GM18520 (cell line): ENCODE results near the gene PPP1R3C.

ENCODE experiments used
- ATAC-seq: cut with Tn5 transposase; IDR thresholded peaks from one replicate; pipeline ENCODE4 v1.9.1; 2021; ENCODE audit not compliant: unreplicated experiment

The PPP1R3C gene

DNA sequence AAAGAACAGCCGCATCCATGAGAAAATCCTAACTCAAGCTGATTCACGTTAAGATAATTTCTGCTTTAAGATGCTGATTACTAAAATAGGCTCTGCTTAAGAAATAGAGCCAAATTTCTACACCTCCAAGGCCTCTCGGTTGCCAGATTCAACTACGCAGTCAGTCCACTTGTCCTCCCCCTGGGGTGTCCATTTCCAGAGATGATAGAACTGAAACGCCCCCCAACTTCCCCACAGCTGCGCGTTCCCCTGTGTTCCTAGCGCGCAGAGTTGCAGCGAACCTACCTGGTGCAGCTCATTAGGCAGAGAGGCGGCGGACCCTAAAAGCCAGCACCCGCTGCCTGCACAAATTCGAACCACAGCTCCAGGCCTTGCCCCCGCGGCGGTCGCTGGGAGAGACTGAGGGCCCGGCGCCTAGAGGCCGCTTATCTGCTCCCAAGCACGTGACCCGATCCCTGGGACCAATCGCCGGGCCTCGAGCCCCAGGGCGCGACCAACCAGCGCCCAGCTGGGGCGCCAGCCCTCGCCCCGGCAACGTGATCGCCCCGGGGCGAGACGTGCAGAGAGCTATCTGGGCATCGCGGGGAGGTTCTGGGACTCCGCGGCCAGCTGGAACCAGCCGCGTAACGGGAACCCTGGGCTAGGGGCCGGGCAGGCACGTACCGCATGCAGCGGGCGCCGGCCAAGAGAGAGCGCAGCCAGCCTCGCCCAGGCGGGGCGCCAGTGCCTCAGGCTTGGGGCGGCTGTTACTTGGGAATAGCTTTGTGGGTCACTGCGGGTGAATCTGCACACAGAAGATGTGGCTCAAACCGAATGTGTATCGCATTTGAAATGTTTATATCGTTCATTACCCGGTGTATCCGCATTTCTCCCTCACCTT lies at the start of gene PPP1R3C:
Gene PPP1R3C (minus strand): TSS at position 401 of the 880 bp plus-strand sequence. CDS start 102 bp downstream, at position 299.
- peak; percentile 49 for ATAC-seq

DNA sequence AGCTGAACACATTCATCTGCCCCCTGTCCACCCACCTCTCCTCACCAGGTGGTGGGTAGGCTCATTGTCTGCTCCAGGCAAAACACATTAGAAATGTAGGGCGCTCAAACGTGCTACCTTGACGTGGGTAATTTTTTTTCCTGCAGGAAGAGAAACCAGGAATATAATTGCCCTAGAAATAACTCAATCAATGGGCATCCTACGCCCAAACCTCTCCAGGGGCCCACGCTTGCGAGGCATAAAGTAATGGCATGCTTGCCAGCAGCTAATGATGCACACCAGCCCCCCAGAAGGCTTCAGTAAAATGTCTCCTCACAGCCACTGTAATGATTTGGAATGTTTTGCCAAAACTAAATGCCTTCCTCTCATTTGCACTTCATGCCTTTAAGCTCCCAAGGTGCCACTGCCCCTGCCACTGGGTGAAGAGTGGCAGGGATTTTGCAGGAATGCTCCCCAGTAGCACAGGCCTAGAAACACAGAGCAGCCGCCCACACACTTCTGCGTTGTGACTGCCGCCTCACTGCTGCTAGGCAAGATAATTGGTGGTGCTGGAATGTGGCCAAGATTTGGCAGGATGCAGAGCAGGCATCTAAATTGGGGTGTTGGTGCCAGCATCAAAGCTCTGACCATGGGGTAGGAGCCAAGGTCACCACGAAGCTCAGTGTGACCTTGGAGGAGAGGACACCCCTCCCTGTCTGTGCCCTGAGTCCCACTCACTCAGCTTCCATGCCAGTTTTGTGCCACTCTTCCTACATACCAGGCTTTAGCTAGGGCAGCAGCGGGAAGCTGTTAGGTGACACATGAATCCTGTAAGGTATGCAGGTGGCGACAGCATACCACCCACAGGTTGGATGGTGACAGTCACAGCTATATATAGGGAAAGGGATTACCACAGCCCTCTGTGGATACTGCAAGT lies 48.7 kb upstream of the PPP1R3C start:
- ATAC-seq: no peak

DNA sequence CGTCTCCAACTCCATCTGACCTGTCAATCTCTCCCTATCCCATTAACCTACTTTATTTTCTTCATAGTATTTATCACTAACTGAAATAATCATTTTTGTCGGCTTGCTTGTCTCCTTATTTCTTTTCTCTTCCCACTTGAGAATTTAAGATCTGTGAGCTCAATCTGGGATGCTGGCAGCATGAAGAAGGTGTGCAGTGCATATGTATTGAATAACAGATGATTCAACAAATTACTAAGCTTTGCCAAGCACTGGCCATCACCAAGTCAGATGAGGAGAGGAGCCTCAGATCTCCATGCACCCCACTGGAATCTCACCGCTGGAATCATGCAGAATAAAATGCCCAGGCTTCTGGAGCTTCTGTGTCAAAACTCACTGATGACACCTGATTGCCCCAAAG lies 47.6 kb upstream of the PPP1R3C start:
- ATAC-seq: no peak

DNA sequence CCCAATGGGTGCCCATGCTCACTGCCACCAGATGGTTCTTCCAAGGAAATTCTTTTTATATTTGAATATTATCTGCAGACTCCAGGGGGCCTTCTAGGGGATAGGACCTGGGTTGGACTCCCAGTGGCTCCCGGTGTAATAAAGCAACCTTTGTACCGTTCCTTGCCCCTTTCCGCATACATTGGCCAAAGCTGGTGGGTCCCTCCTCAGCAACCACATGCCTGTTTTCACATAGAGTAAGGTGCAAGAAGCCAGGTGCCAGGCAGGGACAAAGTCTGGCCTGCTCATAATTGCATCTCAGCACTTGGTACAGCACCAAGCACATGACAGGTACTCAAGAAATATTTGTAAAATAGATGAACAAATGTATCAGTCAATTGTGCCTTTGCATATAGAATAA lies 46.4 kb upstream of the PPP1R3C start:
- no peak for ATAC-seq

DNA sequence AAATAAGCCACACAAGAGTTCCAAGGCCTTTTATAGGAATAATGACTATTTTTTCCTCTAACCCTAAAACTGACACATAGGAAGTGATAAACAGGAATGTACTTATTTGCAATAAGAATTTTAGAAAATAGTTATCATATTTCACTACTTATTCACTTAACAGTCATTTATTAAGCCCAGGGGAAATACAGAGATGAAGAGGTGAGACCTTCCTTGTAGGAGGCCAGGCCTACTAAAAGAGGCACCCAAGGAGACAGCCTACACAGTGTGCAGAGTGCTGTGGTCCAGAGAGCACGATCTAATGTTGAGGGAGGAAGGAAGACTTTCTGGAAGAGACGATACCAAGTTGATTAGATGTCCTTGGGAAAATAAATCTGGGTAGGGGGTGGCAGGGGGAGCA lies 45.0 kb upstream of the PPP1R3C start:
- ATAC-seq: no peak

DNA sequence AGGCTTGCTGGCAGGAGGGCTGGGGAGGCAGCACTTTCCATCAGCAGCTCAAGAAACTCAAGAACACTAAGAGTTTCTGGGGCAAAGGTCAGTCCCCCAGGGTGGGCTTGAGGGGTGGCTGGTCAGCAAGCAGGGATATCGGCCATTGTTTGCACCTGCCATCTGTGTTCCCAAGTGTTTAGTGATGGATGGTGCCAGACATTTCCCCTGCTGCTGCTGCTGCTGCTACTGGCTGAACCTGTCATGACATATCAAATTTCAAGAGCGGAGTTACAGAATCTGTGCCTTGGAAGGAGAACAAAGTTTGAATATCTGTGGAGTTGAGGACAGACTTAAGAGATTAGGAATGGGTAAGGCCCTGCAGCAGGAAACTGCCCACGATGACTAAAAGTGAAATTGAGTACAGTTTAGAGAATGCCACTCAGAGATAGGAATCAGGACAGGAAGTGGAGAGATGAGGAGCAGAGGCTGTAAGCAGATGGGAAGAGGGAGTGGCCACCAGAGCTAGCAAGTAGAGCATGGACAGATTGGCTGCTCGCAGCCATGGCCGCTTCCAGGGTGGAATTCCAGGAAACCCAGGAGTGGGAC lies 39.2 kb upstream of the PPP1R3C start:
- ATAC-seq: no peak

DNA sequence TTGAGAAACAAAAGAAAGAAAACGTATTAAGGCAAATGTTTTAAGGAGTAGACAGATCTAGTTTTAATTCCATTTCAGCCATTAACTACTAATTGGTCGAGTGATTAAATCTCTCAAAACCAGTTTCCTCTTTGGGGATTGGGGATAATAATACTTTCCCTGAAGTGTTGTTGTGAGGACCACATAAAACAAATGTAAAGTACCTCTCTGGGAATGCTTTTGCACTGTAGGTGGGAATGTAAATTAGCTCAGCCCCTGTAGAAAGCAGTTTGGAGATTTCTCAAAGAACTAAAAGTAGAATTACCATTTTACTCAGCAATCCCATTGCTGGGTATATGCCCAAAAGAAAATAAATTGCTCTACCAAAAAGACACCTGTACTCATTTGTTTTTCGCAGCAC lies 36.0 kb upstream of the PPP1R3C start:
- ATAC-seq: no peak

DNA sequence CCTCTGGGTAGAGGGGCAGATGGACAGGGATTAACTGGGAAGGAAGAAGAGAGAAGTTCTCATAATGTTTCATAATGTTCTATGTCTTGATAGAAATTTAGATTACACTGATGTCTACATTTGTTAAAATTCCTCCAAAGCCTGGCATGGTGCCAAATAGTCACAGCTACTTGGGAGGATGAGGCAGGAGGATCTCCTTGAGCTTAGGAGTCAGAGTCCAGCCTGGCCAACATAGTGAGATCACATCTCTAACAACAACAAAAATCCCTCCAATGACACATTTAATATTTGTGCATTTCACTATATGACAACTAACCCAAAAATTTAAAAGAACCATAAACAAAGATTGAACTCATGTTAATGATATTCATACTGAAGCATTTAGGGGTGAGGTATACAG lies 33.0 kb upstream of the PPP1R3C start:
- ATAC-seq: no peak

DNA sequence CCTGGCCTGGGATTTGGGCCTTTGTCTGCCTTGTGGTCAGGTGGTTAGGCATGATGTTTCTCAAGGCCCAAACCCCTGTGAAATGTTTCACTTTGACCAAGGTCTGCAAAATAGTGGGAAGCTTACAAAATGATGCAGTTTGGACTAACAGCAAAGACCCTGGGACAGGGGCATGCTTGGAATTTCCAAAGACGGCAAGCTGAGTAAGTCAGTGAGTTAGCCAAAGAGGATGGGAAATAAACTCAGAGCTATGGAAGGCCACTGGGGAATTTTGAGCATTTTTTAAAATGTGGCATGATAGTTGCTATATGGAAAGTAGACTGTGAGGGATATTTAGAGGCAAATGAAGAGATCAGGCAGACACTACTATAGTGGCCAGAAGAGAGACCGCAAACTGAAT lies 31.6 kb upstream of the PPP1R3C start:
- no peak for ATAC-seq

DNA sequence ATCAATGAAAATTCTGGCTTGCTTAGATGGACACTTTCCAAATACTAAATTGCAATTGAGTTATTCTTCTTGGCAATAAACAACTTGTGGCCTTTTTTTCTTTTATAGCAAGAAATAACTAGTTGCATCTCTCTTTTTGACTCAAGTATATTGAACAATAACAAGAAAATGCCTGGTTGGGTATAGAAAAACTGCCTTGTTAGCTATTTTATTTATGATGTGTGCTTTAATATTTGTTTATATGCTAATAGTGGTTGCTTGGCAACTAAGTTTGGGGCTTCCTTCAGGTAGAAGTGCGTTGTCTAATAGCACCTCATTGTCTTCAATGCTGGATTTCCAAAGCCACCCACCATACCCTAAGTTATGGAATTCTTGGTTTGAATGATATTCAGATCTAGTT lies 30.1 kb upstream of the PPP1R3C start:
- ATAC-seq: no peak

DNA sequence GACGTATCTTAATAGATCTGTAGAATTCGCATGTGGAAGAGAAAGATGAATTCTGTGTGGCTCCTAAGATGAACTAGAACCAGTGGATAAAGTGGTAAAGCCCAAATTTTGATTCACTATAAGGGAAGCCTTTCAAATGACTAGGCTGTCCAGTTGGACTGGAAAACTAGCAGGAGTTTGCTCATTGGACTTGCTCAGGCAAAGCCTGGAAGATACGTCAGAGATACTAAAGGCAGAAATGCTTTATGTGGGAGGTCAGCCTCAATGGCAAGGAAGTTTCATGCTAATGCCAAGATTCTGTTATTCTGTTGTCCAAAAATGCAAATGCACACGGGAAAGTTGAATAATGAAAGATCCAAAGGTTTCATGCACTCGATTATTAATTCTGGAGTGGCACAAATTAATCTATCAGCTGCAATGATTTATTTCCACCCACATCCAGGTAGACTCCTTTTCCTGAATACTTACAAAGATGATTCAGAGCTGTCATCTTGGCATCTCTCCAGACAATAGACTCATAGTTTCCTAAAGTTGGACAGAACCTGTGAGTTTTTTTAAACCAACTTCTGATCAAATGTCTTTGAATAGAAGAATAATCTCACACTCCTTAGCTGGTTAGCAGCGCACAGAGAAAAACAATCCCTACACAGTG lies 20.5 kb upstream of the PPP1R3C start:
- ATAC-seq: no peak

DNA sequence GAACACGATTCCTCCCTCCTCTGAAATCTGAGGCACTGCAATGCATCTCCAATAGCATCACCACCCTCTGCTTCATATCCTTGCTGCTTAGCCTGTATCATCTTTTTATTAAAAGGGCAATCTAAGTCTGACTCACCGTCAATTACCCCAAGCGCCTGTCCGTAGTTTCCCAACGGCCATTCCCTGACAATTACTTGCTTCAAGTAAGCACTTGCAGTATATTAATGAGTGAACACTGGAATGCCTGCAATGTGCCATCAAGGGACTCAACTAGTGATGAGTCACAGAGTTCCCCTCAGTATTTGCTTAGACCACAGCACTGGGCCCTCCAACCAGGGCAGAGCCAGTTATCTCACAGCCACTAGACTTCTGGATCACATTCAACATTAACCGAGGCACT lies 19.5 kb upstream of the PPP1R3C start:
- ATAC-seq: no peak

DNA sequence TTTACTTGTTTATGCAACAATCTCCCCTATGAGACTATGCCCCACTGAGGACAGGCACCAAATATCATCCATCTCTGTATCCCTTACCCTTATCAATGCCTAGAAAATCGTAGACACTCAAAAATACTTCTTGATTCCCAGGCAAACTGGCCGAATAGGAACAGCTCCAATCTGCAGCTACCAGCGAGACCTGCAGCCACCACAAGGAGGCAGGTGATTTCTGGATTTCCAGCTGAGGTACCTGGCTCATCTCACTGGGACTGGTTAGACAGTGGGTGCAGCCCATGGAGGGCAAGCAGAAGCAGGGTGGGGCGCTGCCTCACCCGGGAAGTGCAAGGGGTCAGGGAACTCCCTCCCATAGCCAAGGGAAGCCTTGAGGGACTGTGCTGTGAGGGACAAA lies 10.8 kb upstream of the PPP1R3C start:
- ATAC-seq: no peak

DNA sequence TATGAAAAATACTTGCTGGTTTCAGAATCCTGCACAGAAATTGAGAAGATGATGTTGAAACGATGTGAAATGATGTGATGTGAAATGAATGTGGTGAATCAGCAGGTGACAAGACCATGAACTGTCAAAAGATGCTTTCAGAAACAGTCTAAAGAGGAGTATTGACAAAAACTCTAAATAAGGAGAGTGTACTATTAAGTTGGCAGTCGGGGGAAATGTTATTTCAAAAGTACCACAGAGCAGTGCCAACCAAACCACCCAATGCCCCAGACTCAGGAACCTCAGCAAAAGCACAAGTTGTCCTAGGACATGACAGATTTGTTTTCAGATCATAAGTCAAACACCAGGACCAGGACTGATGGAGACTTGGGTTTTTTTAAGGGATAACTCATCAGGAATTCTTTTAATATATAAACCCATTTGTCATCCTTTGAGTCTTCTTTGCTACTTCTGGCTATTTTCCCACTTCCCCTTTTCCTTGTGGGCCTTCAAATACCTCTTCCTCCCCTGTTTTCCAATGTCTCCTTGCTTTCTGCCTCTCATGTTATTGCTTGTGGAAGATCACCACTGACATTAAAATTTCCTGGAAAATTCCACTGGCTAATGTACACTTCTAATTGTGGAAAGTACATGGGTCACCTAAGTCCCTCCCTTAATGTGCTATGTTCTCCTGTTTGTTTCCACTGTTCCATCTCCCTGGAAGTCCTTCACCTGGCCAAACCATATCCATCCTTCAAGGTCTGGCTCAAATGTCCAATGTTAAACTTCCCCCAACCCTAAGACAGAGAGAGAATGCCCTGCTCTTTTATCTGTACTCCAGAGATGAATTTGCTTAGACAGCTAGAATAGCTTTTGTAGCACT lies 10.2 kb upstream of the PPP1R3C start:
- no peak for ATAC-seq

DNA sequence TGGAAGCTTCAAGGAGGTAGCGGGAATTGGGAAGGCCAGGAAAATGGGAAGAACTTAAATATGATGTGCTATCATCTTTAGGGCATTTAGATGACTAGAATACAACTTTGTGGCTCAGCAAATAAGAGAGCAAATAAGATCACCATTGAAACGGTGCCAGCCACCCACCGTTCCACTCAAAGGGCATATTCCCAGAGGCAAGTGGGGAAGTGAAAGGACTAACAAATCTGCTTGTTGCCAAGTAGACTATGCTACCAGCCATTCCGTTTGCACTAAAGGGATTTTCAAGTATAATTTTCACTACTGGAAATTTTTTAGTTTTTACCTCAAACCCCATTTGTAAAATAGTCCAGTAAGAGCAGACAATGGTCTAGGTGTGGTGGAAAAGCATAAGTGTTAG lies 4.0 kb upstream of the PPP1R3C start:
- no peak for ATAC-seq

DNA sequence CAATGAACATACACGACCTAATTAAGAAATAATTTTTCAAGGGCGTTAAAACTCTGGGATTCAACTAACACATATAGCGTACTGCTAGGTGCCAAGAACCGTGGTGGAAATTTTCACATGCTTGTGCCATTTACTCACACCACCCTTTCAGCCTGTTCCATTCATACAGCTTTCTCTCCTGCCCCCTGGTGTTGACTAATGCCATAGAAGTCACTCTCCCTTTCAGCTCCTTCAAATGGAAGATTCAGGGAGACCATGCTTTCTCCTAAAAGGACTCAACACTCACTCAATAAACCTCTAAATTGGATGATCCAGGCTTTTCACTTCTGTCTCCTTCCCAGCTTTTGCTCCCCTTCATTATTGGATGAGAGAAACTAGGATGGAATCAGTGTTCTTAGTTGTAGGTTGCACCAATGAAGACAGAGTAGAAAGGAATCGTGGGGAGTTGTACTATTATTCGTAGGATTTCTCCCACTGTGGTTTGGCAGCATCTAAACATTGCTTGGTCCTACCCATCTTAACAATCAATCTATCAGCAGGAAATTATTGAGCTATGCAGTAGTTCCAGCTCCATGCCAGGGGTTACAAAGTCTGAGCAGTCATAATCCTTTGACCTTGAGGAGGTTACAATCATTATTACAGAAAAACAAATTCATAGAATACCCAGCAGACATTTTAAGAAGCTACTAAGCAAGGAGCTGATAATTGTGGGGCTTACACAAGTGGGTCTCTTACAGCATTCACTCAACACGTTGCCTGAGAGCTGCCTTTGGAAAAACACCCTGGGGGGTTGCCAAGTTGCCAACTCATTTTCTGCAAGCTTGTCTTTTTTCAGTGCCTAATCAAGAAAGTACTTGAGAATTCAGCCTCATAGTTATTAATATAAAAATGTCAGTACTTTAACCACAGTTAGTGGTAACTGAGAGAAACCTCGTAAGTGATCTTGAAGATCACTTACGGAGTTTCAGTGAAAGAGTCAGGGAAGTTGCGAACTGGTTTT lies 2.8 kb upstream of the PPP1R3C start:
- ATAC-seq: no peak

DNA sequence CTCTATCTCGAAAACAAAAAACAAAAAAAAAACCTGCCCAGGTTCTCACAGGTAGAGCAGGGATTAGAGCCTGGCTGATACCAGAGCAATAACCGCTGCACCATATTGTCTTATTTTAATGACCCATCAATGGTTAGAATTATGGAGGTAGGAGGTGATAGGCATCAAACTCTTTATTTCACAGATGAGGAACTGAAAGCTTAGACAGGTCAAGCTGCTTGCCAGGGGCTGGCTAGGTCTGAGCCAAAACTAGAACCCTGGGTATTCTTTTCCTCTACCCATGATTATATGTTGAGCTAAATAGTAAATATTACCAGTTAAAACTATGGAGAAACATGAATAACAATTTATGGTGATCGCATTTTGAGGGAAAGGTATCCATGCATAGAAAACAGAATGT lies 2.0 kb upstream of the PPP1R3C start:
- no peak for ATAC-seq

DNA sequence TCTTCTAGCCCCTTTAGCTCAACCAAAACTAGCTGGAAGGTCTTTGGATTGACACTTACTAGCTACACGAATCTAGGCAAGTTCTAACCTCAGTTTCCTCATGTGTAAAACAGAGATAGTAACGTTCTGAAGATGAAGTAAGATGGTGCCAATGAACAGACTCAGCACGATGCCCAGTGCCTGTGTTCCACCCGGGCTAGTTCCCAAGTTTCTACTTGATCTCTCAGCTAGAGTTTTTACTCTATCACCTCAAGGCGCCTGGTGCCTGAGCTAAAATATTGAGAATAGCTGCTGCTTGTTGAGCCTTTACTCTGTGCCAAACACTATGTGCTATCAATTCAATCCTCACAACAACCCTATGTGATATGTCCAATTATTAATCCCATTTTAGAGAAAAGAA lies 1.4 kb upstream of the PPP1R3C start:
- ATAC-seq: no peak

DNA sequence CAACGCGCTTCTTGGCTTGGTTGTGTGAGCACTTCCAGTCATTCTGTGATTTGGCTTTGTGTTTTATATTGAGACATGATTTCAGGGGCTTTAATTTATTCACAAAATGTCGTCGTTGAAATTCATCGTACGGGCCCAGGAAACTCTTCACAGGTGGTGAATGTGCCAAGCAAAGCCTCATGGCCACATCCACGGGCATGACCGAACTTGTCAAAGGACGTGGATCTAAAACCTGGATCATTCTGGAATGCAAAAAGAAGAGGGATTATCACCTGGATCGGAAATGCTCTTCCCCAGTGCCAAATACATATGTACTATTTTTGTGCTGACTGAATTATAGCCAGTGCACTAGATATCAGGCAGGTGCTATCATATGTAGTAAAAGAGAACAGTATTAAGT lies 2.2 kb downstream of the PPP1R3C start:
- ATAC-seq: no peak
